Fibroblast of lung (primary cell): ENCODE results near the gene NUDT4. TPM values are rescaled to one million over a fixed set of nuclear protein-coding genes. Genes with fewer than 3 reads are reported as not detected.
"Not testable (repeated sequence)": the region's sequence is repeated elsewhere in the genome, so short reads cannot be mapped to it uniquely, and the experiment has no call there.

Experiments used
- DNase-seq, 2 donors: peaks; one replicate each; pipeline versions ENCODE4 v3.0.0 to v3.0.0-alpha.2; 2010; ENCODE audit warnings: low read depth in 2 of 2
- H2AFZ ChIP-seq: 2 replicates; pipeline ENCODE4 v1.5.1; 2012; ENCODE audit warnings: low read length, control low read depth, inconsistent platforms
- H3K27ac ChIP-seq: 2 replicates; pipeline ENCODE4 v1.5.1; 2011; ENCODE audit warnings: low read length, control low read depth; ENCODE audit not compliant: insufficient read depth
- H3K27me3 ChIP-seq: 2 replicates; pipeline ENCODE4 v1.5.1; 2011; ENCODE audit warnings: mild to moderate bottlenecking, low read length; ENCODE audit not compliant: control insufficient read depth, insufficient read depth
- H3K36me3 ChIP-seq: 2 replicates; pipeline ENCODE4 v1.5.1; 2011; ENCODE audit warnings: low read length; ENCODE audit not compliant: control insufficient read depth, insufficient read depth
- H3K4me1 ChIP-seq: 2 replicates; pipeline ENCODE4 v1.5.1; 2011; ENCODE audit warnings: low read length; ENCODE audit not compliant: control insufficient read depth, insufficient read depth; ENCODE audit errors: extremely low read depth
- H3K4me2 ChIP-seq: 2 replicates; pipeline ENCODE4 v1.5.1; 2011; ENCODE audit warnings: low read length, control low read depth; ENCODE audit not compliant: insufficient read depth; ENCODE audit errors: extremely low read depth
- H3K4me3 ChIP-seq, 4 experiments: fragments of 200-600 bp in 1 of 4; sonication (generic) in 1 of 4; replicated peaks in 1 of 4; 2 replicates each; pipeline ENCODE4 v1.5.1; 2011 to 2016; ENCODE audit warnings: low read length in 4 of 4, low read depth in 3 of 4, mild to moderate bottlenecking in 3 of 4, control low read depth in 2 of 4, inconsistent platforms in 1 of 4, mixed read lengths in 1 of 4; ENCODE audit not compliant: insufficient read depth in 1 of 4; ENCODE audit errors: control extremely low read depth in 1 of 4
- H3K79me2 ChIP-seq: 2 replicates; pipeline ENCODE4 v1.5.1; 2012; ENCODE audit warnings: mild to moderate bottlenecking, low read length, inconsistent platforms; ENCODE audit not compliant: control insufficient read depth, insufficient read depth
- H3K9ac ChIP-seq: 2 replicates; pipeline ENCODE4 v1.5.1; 2011; ENCODE audit warnings: mild to moderate bottlenecking, low read length, control low read depth; ENCODE audit not compliant: insufficient read depth
- H3K9me3 ChIP-seq: 2 replicates; pipeline ENCODE4 v1.5.1; 2012; ENCODE audit warnings: low read depth, low read length; ENCODE audit not compliant: control insufficient read depth, insufficient read depth
- H4K20me1 ChIP-seq: 2 replicates; pipeline ENCODE4 v1.5.1; 2011; ENCODE audit warnings: low read length; ENCODE audit not compliant: control insufficient read depth, insufficient read depth; ENCODE audit errors: extremely low read depth
- CTCF ChIP-seq, 2 donors: IDR thresholded peaks in 1 of 2; conservative IDR thresholded peaks in 1 of 2; 1 replicate in 1 of 2; 2 replicates in 1 of 2; pipeline ENCODE4 v1.5.1; 2011 to 2012; ENCODE audit warnings: low read length in 2 of 2, control low read depth in 1 of 2, inconsistent platforms in 1 of 2, low read depth in 1 of 2, mild to moderate bottlenecking in 1 of 2
- EZH2 ChIP-seq: IDR thresholded peaks from 2 replicates; pipeline ENCODE4 v1.5.1; 2012; ENCODE audit warnings: low read length, control low read depth, mild to moderate bottlenecking; ENCODE audit errors: missing control alignments
- polyA plus RNA-seq, 2 donors: library from polyadenylated mRNA; depleted of rRNA in 1 of 2; stranded (reverse) in 1 of 2; unstranded in 1 of 2; fragments of >200 nt; gene quantifications; 2 replicates each; pipeline ENCODE4 v1.2.1, GENCODE V29; 2011 to 2012; ENCODE audit warnings: missing spikeins in 1 of 2
- total RNA-seq: library from RNA; depleted of rRNA; stranded (reverse); fragments of >200 nt; gene quantifications from 2 replicates; pipeline ENCODE4 v1.2.1, GENCODE V29; 2014

The NUDT4 gene
- total and polyA plus RNA-seq, 2 donors (not counting 1 experiment from before 2014, with no cell fraction given): 56.6 to 73.5 TPM

GRCh38 chr12:93393425-93393824 lies 15.7 kb downstream of the NUDT4 start:
- DNase-seq: no peak
- peaks cover 46% of the 10 kb centered on the region for H3K79me2 ChIP-seq

GRCh38 chr12:93397412-93397811 lies 19.7 kb downstream of the NUDT4 start:
- Histone ChIP-seq H3K4me1 (no peaks in the 10 kb centered on the region), H3K27me3 (no peaks in the 10 kb centered on the region), H3K79me2 (peaks cover 12% of the 10 kb centered on the region), H3K4me2 (no peak overlapping the region), H3K27ac (no peak overlapping the region), H4K20me1 (no peaks in the 10 kb centered on the region), H3K4me3 (no peak overlapping the region), H3K9me3 (no peaks in the 10 kb centered on the region), H3K36me3 (peaks cover 4% of the 10 kb centered on the region), H2AFZ (no peak overlapping the region), H3K9ac (no peak overlapping the region)
- no peak for DNase-seq
- no peak for TF ChIP-seq CTCF (conservative IDR thresholded peaks at IDR 0.05 in 1 of 2, IDR thresholded peaks at IDR 0.05 in 1 of 2; ENCODE audit: low read depth in 1 of 2, low read length in 2 of 2)
- no peak for TF ChIP-seq EZH2

More at GRCh38 chr12:93393425-93393824, 15.7 kb downstream of the NUDT4 start:
- Histone ChIP-seq H3K4me1 (no peaks in the 10 kb centered on the region), H3K27me3 (no peaks in the 10 kb centered on the region), H3K9me3 (no peaks in the 10 kb centered on the region), H2AFZ (no peak overlapping the region), H3K4me2 (no peak overlapping the region), H3K4me3 (no peak overlapping the region), H3K36me3 (no peaks in the 10 kb centered on the region), H3K9ac (no peak overlapping the region), H3K27ac (no peak overlapping the region), H4K20me1 (peaks cover 2% of the 10 kb centered on the region)
- TF ChIP-seq CTCF (conservative IDR thresholded peaks at IDR 0.05 in 1 of 2, IDR thresholded peaks at IDR 0.05 in 1 of 2; ENCODE audit: low read depth in 1 of 2, low read length in 2 of 2): no peak
- no peak for TF ChIP-seq EZH2

- not testable (repeated sequence) for H2AFZ ChIP-seq, H3K9ac ChIP-seq, H3K79me2 ChIP-seq, H3K27ac ChIP-seq, DNase-seq, H3K4me3 ChIP-seq, H3K4me1 ChIP-seq, H4K20me1 ChIP-seq, H3K36me3 ChIP-seq, H3K4me2 ChIP-seq, H3K27me3 ChIP-seq, H3K9me3 ChIP-seq
These were observed 21.6 kb downstream of the NUDT4 start for GRCh38 chr12:93399183-93399863.
